Body of pancreas (tissue), 4 donors: Measurements from ENCODE around the gene SLC24A4. TPM values are rescaled to one million over a fixed set of nuclear protein-coding genes. Genes with fewer than 3 reads are reported as not detected.

ENCODE experiments used
- ATAC-seq: fragments of 150-250 bp; one replicate; pipeline ENCODE4 v1.9.1; 2016
- DNase-seq, 4 donors: peaks; one replicate each; pipeline ENCODE4 v3.0.0-alpha.2; 2019
- H3K27ac ChIP-seq, 4 donors: fragments of 200-600 bp; sonication (generic); 1 replicate in 3 of 4; 2 replicates in 1 of 4; pipeline versions ENCODE4 v1.5.1 to v1.6.1; 2016 to 2019; ENCODE audit warnings: mild to moderate bottlenecking in 1 of 4, mixed read lengths in 1 of 4, moderate library complexity in 1 of 4
- H3K27me3 ChIP-seq, 2 donors: fragments of 200-600 bp; sonication (generic); one replicate each; pipeline ENCODE4 v1.6.0; 2016; ENCODE audit warnings: mild to moderate bottlenecking in 1 of 2
- H3K36me3 ChIP-seq, 2 donors: fragments of 200-600 bp; sonication (generic); replicated peaks in 1 of 2; 2 replicates each; pipeline ENCODE4 v1.5.1; 2016; ENCODE audit warnings: low read depth in 2 of 2; ENCODE audit not compliant: insufficient read depth in 1 of 2
- H3K4me1 ChIP-seq: fragments of 200-600 bp; sonication (generic); one replicate; pipeline ENCODE4 v1.6.0; 2016
- H3K4me3 ChIP-seq, 2 donors: fragments of 200-600 bp; sonication (generic); 1 replicate in 1 of 2; 2 replicates in 1 of 2; pipeline ENCODE4 v1.5.1; 2016 to 2019
- H3K9me3 ChIP-seq, 3 donors: fragments of 200-600 bp; sonication (generic); 1 replicate in 2 of 3; 2 replicates in 1 of 3; pipeline ENCODE4 v1.5.1; 2016
- CTCF ChIP-seq, 7 experiments: fragments of 450-650 bp in 4 of 7; fragments of 200-600 bp in 3 of 7; sonication (generic) in 3 of 7; IDR thresholded peaks; one replicate each; pipeline ENCODE4 v1.5.1; 2016 to 2019; ENCODE audit warnings: antibody characterized with exemption in 7 of 7
- POLR2A ChIP-seq, 3 donors: fragments of 450-650 bp; IDR thresholded peaks; one replicate each; pipeline ENCODE4 v1.6.1; 2016; ENCODE audit warnings: antibody characterized with exemption in 3 of 3, mild to moderate bottlenecking in 2 of 3
- WGBS, 2 donors: methylation state at CpG; one replicate each; pipeline ENCODE4 v1.1.5; 2017; 5-methylcytosine and 5-hydroxymethylcytosine counted together
- intact Hi-C: fragments of 100-400 bp; cut with DNase I; formaldehyde crosslinking; loops from one replicate; pipeline ENCODE4 v1.15.1; 2023
- total RNA-seq, 2 donors: library from RNA; depleted of rRNA; stranded (reverse); fragments of >200 nt; gene quantifications; one replicate each; pipeline ENCODE4 v1.1.0, GENCODE V29; 2016

SLC24A4 gene
- total RNA-seq, 2 donors from 2014 or later: 0.26 TPM; not detected in 1

- ATAC-seq: peak; percentile 27
- WGBS, 2 donors: 25 to 33% methylated on average over 15 to 19 of the region's 19 CpGs
- Histone ChIP-seq H3K4me3 (no peak overlapping the region), H3K9me3 (no peaks in the 10 kb centered on the region), H3K27me3 (no peaks in the 10 kb centered on the region), H3K4me1 (no peaks in the 10 kb centered on the region), H3K27ac (peak overlapping the region in 2 of 4 donors; percentile 25 to 31), H3K36me3 (no peaks in the 10 kb centered on the region)
- intact Hi-C loops: no loop called here
- peak in 1 of 4 donors; percentile 30 for DNase-seq
- no peak for TF ChIP-seq CTCF (IDR thresholded peaks at IDR 0.05)
- TF ChIP-seq POLR2A (IDR thresholded peaks at IDR 0.05): peak in 1 of 3 donors; percentile 12
These were observed 138.1 kb downstream of the SLC24A4 start for GRCh38 chr14:92460916-92461579.

DNA sequence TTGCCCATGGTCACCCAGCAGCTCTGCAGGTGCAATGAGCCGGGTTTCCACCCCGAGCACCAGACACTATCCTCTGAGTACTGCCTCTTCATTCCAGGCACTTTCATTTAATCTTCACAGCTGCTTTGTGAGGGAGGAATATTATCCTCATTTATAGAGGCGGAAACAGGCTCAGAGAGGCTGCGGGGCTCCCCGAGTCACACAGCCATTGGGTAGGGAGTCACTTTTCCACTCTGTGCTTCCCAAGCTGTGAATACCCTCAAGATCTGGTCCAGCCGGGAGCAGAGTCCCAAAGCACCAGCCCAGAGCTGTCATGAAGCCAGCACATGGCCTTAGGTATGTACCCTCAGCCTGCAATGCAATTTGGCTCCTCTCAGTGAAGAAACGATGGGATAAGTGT is 138.9 kb downstream of the SLC24A4 start:
- no peaks in the 10 kb centered on the region for H3K27me3 ChIP-seq
- no peaks in the 10 kb centered on the region for H3K4me1 ChIP-seq
- 78 to 80% methylated on average over 7 of the region's 7 CpGs for WGBS, 2 donors
- no peak for ATAC-seq
- intact Hi-C loops: no loop called here
- H3K4me3 ChIP-seq: no peak overlapping the region
- no peaks in the 10 kb centered on the region for H3K9me3 ChIP-seq
- no peak overlapping the region for H3K27ac ChIP-seq
- no peak for TF ChIP-seq POLR2A (IDR thresholded peaks at IDR 0.05)
- TF ChIP-seq CTCF (IDR thresholded peaks at IDR 0.05): no peak
- no peaks in the 10 kb centered on the region for H3K36me3 ChIP-seq
- no peak for DNase-seq

DNA sequence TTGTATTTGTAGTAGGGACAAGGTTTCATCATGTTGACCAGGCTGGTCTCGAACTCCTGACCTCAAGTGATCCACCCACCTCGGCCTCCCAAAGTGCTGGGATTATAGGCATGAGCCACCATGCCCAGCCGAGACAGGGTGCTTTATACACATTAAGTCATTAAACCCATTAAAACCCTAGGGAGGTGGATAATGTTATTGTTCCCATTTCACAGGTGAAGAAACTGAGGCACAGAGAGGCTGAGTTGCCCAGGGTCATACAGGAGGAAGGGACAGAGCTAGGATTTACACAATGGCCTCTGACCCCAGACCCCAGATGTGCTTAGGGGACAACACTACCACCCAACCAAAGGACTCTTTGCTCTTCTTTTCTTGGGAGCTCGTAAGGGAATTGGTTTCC is 139.6 kb downstream of the SLC24A4 start:
- Histone ChIP-seq H3K9me3 (peaks cover 0 to 4% (median 0%) of the 10 kb centered on the region in 3 donors), H3K27ac (no peak overlapping the region), H3K4me1 (no peaks in the 10 kb centered on the region), H3K36me3 (no peaks in the 10 kb centered on the region), H3K27me3 (no peaks in the 10 kb centered on the region), H3K4me3 (no peak overlapping the region)
- ATAC-seq (no peak), DNase-seq (no peak)
- 79 to 81% methylated on average over 4 of the region's 4 CpGs for WGBS, 2 donors
- TF ChIP-seq POLR2A (IDR thresholded peaks at IDR 0.05): no peak
- no peak for TF ChIP-seq CTCF (IDR thresholded peaks at IDR 0.05)
- intact Hi-C loops: no loop called here

DNA sequence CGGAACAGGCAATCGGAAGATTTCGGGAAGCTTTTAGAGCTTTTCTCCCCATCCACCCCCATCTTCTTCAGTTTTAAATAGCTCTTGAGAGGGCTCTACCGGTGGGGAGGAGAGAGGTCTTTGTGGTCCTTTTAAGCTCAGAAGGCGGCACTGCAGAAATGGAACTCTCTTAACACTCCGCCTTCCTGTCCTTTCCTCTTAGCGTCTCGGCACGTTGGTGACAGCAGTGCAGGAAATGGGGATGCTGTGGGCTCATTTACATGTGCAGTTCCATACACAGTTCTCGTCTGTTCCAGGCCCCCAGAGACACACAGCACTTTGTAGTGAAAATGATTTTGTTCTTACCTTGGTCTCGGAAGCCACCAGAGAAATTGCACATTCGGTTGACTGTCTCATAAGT is 140.2 kb downstream of the SLC24A4 start:
- peaks cover 0 to 5% (median 0%) of the 10 kb centered on the region in 3 donors for H3K9me3 ChIP-seq
- TF ChIP-seq CTCF (IDR thresholded peaks at IDR 0.05) (no peak), POLR2A (IDR thresholded peaks at IDR 0.05) (no peak)
- H3K27ac ChIP-seq: no peak overlapping the region
- DNase-seq (no peak), ATAC-seq (no peak)
- H3K36me3 ChIP-seq: no peaks in the 10 kb centered on the region
- intact Hi-C loops: no loop called here
- WGBS, 2 donors: 58 to 59% methylated on average over 12 of the region's 12 CpGs
- no peaks in the 10 kb centered on the region for H3K4me1 ChIP-seq
- no peaks in the 10 kb centered on the region for H3K27me3 ChIP-seq
- H3K4me3 ChIP-seq: no peak overlapping the region

DNA sequence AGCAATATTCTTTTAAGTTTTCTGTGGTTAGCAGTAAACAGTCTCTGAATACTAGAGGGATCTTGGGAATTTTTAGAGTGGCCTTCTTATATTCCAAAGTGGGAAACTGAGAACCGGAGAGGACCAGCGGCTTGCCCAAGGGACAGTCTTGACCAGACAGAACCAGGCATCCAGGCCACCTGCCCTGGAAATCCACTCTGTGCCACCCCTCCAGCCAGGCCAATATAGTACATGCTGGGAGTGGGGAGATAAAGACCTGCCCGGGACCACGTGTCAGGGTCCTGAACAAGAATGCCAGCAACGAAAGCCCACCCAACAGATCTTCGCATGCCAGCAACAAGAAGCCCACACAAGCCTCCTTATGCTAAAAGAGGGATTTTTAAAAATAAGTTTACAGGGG is 141.2 kb downstream of the SLC24A4 start:
- ATAC-seq (no peak), DNase-seq (no peak)
- intact Hi-C loops: no loop called here
- TF ChIP-seq CTCF (IDR thresholded peaks at IDR 0.05) (no peak), POLR2A (IDR thresholded peaks at IDR 0.05) (no peak)
- Histone ChIP-seq H3K9me3 (peaks cover 0 to 5% (median 0%) of the 10 kb centered on the region in 3 donors), H3K4me1 (no peaks in the 10 kb centered on the region), H3K36me3 (no peaks in the 10 kb centered on the region), H3K27ac (no peak overlapping the region), H3K27me3 (no peaks in the 10 kb centered on the region), H3K4me3 (no peak overlapping the region)
- 68 to 76% methylated on average over 6 of the region's 6 CpGs for WGBS, 2 donors
